Measurements from ENCODE around the gene C3.

The C3 gene

GRCh38 chr19:6724631-6725492, 4.4 kb upstream of the C3 start:
- Histone ChIP-seq H3K27me3 (ENCODE audit: insufficient read depth, low read length, poor library complexity) (no peaks in the 10 kb centered on the region), H3K36me3 (ENCODE audit: insufficient read depth, low read length) (no peaks in the 10 kb centered on the region), H2AFZ (ENCODE audit: low read depth, low read length) (no peak overlapping the region), H3K79me2 (ENCODE audit: insufficient read depth, low read length) (no peaks in the 10 kb centered on the region), H3K9ac (ENCODE audit: low read depth, low read length) (no peak overlapping the region), H3K4me3 (ENCODE audit: low read depth in 1 of 2, low read length in 2 of 2) (no peak overlapping the region), H4K20me1 (ENCODE audit: insufficient read depth, low read length) (peaks cover 2% of the 10 kb centered on the region; the same call in 1 of the 2 replicates), H3K9me3 (ENCODE audit: insufficient read depth, low read length, severe bottlenecking) (no peaks in the 10 kb centered on the region), H3K27ac (ENCODE audit: low read length) (no peak overlapping the region), H3K4me2 (ENCODE audit: insufficient read depth, low read length) (no peak overlapping the region), H3K4me1 (ENCODE audit: insufficient read depth, low read length) (no peaks in the 10 kb centered on the region)
- TF ChIP-seq EZH2 (IDR thresholded peaks at IDR 0.05; ENCODE audit: borderline replicate concordance, low read depth, low read length, severe bottlenecking): no peak
- TF ChIP-seq CTCF (IDR thresholded peaks at IDR 0.05; ENCODE audit: borderline replicate concordance, extremely low read depth, low read length, poor library complexity, severe bottlenecking): no peak
- DNase-seq: no peak
- no peak for ATAC-seq (ENCODE audit: insufficient read depth, low read depth)

GRCh38 chr19:6723738-6724137, 3.3 kb upstream of the C3 start:
- Histone ChIP-seq H3K9me3 (ENCODE audit: insufficient read depth, low read length, severe bottlenecking) (no peaks in the 10 kb centered on the region), H3K27ac (ENCODE audit: low read length) (no peak overlapping the region), H3K9ac (ENCODE audit: low read depth, low read length) (no peak overlapping the region), H3K4me2 (ENCODE audit: insufficient read depth, low read length) (no peak overlapping the region), H3K27me3 (ENCODE audit: insufficient read depth, low read length, poor library complexity) (no peaks in the 10 kb centered on the region), H3K36me3 (ENCODE audit: insufficient read depth, low read length) (no peaks in the 10 kb centered on the region), H2AFZ (ENCODE audit: low read depth, low read length) (no peak overlapping the region), H4K20me1 (ENCODE audit: insufficient read depth, low read length) (peaks cover 2% of the 10 kb centered on the region; the same call in 1 of the 2 replicates), H3K4me3 (ENCODE audit: low read depth in 1 of 2, low read length in 2 of 2) (no peak overlapping the region), H3K4me1 (ENCODE audit: insufficient read depth, low read length) (no peaks in the 10 kb centered on the region), H3K79me2 (ENCODE audit: insufficient read depth, low read length) (no peaks in the 10 kb centered on the region)
- TF ChIP-seq EZH2 (IDR thresholded peaks at IDR 0.05; ENCODE audit: borderline replicate concordance, low read depth, low read length, severe bottlenecking) (no peak), CTCF (IDR thresholded peaks at IDR 0.05; ENCODE audit: borderline replicate concordance, extremely low read depth, low read length, poor library complexity, severe bottlenecking) (no peak)
- DNase-seq: no peak
- ATAC-seq (ENCODE audit: insufficient read depth, low read depth): no peak

- Histone ChIP-seq H4K20me1 (ENCODE audit: insufficient read depth, low read length) (peaks cover 2% of the 10 kb centered on the region; the same call in 1 of the 2 replicates), H3K4me2 (ENCODE audit: insufficient read depth, low read length) (no peak overlapping the region), H3K27ac (ENCODE audit: low read length) (no peak overlapping the region), H2AFZ (ENCODE audit: low read depth, low read length) (no peak overlapping the region), H3K4me1 (ENCODE audit: insufficient read depth, low read length) (no peaks in the 10 kb centered on the region), H3K4me3 (ENCODE audit: low read depth in 1 of 2, low read length in 2 of 2) (no peak overlapping the region), H3K36me3 (ENCODE audit: insufficient read depth, low read length) (no peaks in the 10 kb centered on the region), H3K27me3 (ENCODE audit: insufficient read depth, low read length, poor library complexity) (no peaks in the 10 kb centered on the region), H3K9ac (ENCODE audit: low read depth, low read length) (no peak overlapping the region), H3K79me2 (ENCODE audit: insufficient read depth, low read length) (no peaks in the 10 kb centered on the region), H3K9me3 (ENCODE audit: insufficient read depth, low read length, severe bottlenecking) (no peaks in the 10 kb centered on the region)
- ATAC-seq (ENCODE audit: insufficient read depth, low read depth) (no peak), DNase-seq (no peak)
- no peak for TF ChIP-seq CTCF (IDR thresholded peaks at IDR 0.05; ENCODE audit: borderline replicate concordance, extremely low read depth, low read length, poor library complexity, severe bottlenecking)
- no peak for TF ChIP-seq EZH2 (IDR thresholded peaks at IDR 0.05; ENCODE audit: borderline replicate concordance, low read depth, low read length, severe bottlenecking)
These were observed 2.7 kb upstream of the C3 start for GRCh38 chr19:6723108-6723618.

All from DND-41 (cell line).